HAP-1 (cell line): ENCODE measurements around the gene FLT4.

Experiments used
- DNase-seq, 2 experiments: peaks; one replicate each; pipeline ENCODE4 v3.0.0-alpha.2; 2016 to 2020; ENCODE audit warnings: low spot score in 2 of 2
- H3K27me3 ChIP-seq: fragments of 250-450 bp; sonication (Bioruptor Pico); 2 replicates; pipeline ENCODE4 v1.5.1; 2020; ENCODE audit warnings: low read depth, mild to moderate bottlenecking, moderate library complexity
- H3K36me3 ChIP-seq: fragments of 250-450 bp; sonication (Bioruptor Pico); replicated peaks from 2 replicates; pipeline ENCODE4 v1.5.1; 2020; ENCODE audit warnings: mild to moderate bottlenecking
- H3K4me1 ChIP-seq: fragments of 250-450 bp; sonication (Bioruptor Pico); 2 replicates; pipeline ENCODE4 v1.5.1; 2020; ENCODE audit warnings: mild to moderate bottlenecking
- H3K4me3 ChIP-seq: fragments of 250-450 bp; sonication (Bioruptor Pico); 2 replicates; pipeline ENCODE4 v1.5.1; 2020; ENCODE audit warnings: mild to moderate bottlenecking, moderate library complexity
- H3K9me3 ChIP-seq: fragments of 250-450 bp; sonication (Bioruptor Pico); 2 replicates; pipeline ENCODE4 v1.5.1; 2020; ENCODE audit warnings: mild to moderate bottlenecking, moderate library complexity
- in situ Hi-C: fragments of 300-500 bp; cut with MboI; formaldehyde crosslinking; loops from 3 replicates; pipeline ENCODE4 v1.14.3; 2020; ENCODE audit warnings: low sequenced_read_pairs, inconsistent platforms, mixed read lengths

The FLT4 gene

GRCh38 chr5:180608572-180609310, 40.7 kb downstream of the FLT4 start:
- DNase-seq = no peak
- H3K9me3 ChIP-seq = no peaks in the 10 kb centered on the region
- no peaks in the 10 kb centered on the region for H3K4me1 ChIP-seq
- no peak overlapping the region for H3K4me3 ChIP-seq
- no peaks in the 10 kb centered on the region for H3K27me3 ChIP-seq
- no peaks in the 10 kb centered on the region for H3K36me3 ChIP-seq
- in situ Hi-C loops = no loop called here

GRCh38 chr5:180607861-180608571, 41.4 kb downstream of the FLT4 start:
- H3K27me3 ChIP-seq = no peaks in the 10 kb centered on the region

GRCh38 chr5:180606215-180606785, 43.1 kb downstream of the FLT4 start:
- H3K9me3 ChIP-seq = no peaks in the 10 kb centered on the region
- no peaks in the 10 kb centered on the region for H3K27me3 ChIP-seq
- no peaks in the 10 kb centered on the region for H3K36me3 ChIP-seq
- H3K4me1 ChIP-seq = no peaks in the 10 kb centered on the region
- H3K4me3 ChIP-seq = no peak overlapping the region
- DNase-seq = no peak
- in situ Hi-C loops = no loop called here

More at GRCh38 chr5:180607861-180608571, 41.4 kb downstream of the FLT4 start:
- Histone ChIP-seq H3K36me3 (no peaks in the 10 kb centered on the region), H3K4me3 (no peak overlapping the region), H3K9me3 (no peaks in the 10 kb centered on the region), H3K4me1 (no peaks in the 10 kb centered on the region)
- in situ Hi-C loops = no loop called here
- no peak for DNase-seq

GRCh38 chr5:180605554-180606214, 43.7 kb downstream of the FLT4 start:
- no peaks in the 10 kb centered on the region for H3K27me3 ChIP-seq
- no peak overlapping the region for H3K4me3 ChIP-seq
- H3K36me3 ChIP-seq = no peaks in the 10 kb centered on the region
- in situ Hi-C loops = no loop called here
- no peaks in the 10 kb centered on the region for H3K4me1 ChIP-seq
- DNase-seq = peak; percentile 39 to 79
- H3K9me3 ChIP-seq = no peaks in the 10 kb centered on the region

GRCh38 chr5:180604271-180604670, 45.1 kb downstream of the FLT4 start:
- Histone ChIP-seq H3K4me1 (no peaks in the 10 kb centered on the region), H3K36me3 (no peaks in the 10 kb centered on the region), H3K4me3 (no peak overlapping the region), H3K27me3 (no peaks in the 10 kb centered on the region), H3K9me3 (no peaks in the 10 kb centered on the region)
- in situ Hi-C loops = no loop called here
- no peak for DNase-seq

- Histone ChIP-seq H3K4me3 (no peak overlapping the region), H3K9me3 (no peaks in the 10 kb centered on the region), H3K27me3 (no peaks in the 10 kb centered on the region), H3K4me1 (no peaks in the 10 kb centered on the region), H3K36me3 (no peaks in the 10 kb centered on the region)
- in situ Hi-C loops = no loop called here
- DNase-seq = no peak
Measured at GRCh38 chr5:180603076-180603594, 46.3 kb downstream of the FLT4 start.

GRCh38 chr5:180602481-180603075, 46.8 kb downstream of the FLT4 start:
- no peak for DNase-seq
- H3K9me3 ChIP-seq = no peaks in the 10 kb centered on the region
- no peaks in the 10 kb centered on the region for H3K4me1 ChIP-seq
- no peaks in the 10 kb centered on the region for H3K36me3 ChIP-seq
- in situ Hi-C loops = no loop called here
- no peaks in the 10 kb centered on the region for H3K27me3 ChIP-seq
- no peak overlapping the region for H3K4me3 ChIP-seq

- H3K4me1 ChIP-seq = no peaks in the 10 kb centered on the region
- H3K36me3 ChIP-seq = no peaks in the 10 kb centered on the region
- in situ Hi-C loops = no loop called here
- no peaks in the 10 kb centered on the region for H3K9me3 ChIP-seq
- H3K27me3 ChIP-seq = no peaks in the 10 kb centered on the region
- no peak overlapping the region for H3K4me3 ChIP-seq
- no peak for DNase-seq
Measured at GRCh38 chr5:180601591-180602480, 47.6 kb downstream of the FLT4 start.

GRCh38 chr5:180600554-180601041, 48.8 kb downstream of the FLT4 start:
- H3K4me1 ChIP-seq = no peaks in the 10 kb centered on the region
- in situ Hi-C loops = no loop called here
- H3K9me3 ChIP-seq = no peaks in the 10 kb centered on the region
- DNase-seq = no peak
- H3K4me3 ChIP-seq = no peak overlapping the region
- no peaks in the 10 kb centered on the region for H3K36me3 ChIP-seq
- H3K27me3 ChIP-seq = no peaks in the 10 kb centered on the region

- no peaks in the 10 kb centered on the region for H3K4me1 ChIP-seq
- H3K36me3 ChIP-seq = no peaks in the 10 kb centered on the region
- no peaks in the 10 kb centered on the region for H3K27me3 ChIP-seq
- no peak overlapping the region for H3K4me3 ChIP-seq
- in situ Hi-C loops = no loop called here
- peak in 1 of 2 experiments; percentile 5 for DNase-seq
- no peaks in the 10 kb centered on the region for H3K9me3 ChIP-seq
Measured at GRCh38 chr5:180599981-180600553, 49.3 kb downstream of the FLT4 start.

GRCh38 chr5:180599590-180599914, 49.8 kb downstream of the FLT4 start:
- DNase-seq = peak in 1 of 2 experiments; percentile 2
- H3K36me3 ChIP-seq = no peaks in the 10 kb centered on the region
- H3K4me1 ChIP-seq = no peaks in the 10 kb centered on the region

GRCh38 chr5:180598797-180599589, 50.4 kb downstream of the FLT4 start:
- in situ Hi-C loops = no loop called here
- no peaks in the 10 kb centered on the region for H3K36me3 ChIP-seq
- no peaks in the 10 kb centered on the region for H3K27me3 ChIP-seq
- no peak overlapping the region for H3K4me3 ChIP-seq
- no peak for DNase-seq
- H3K9me3 ChIP-seq = no peaks in the 10 kb centered on the region
- no peaks in the 10 kb centered on the region for H3K4me1 ChIP-seq

More at GRCh38 chr5:180599590-180599914, 49.8 kb downstream of the FLT4 start:
- Histone ChIP-seq H3K4me3 (no peak overlapping the region), H3K9me3 (no peaks in the 10 kb centered on the region), H3K27me3 (no peaks in the 10 kb centered on the region)
- in situ Hi-C loops = no loop called here
